Gastroesophageal sphincter (tissue), 3 donors: ENCODE results near the gene CFTR.

Source experiments
- CTCF ChIP-seq, 4 experiments: fragments of 200-600 bp in 2 of 4; fragments of 450-650 bp in 2 of 4; sonication (generic) in 1 of 4; IDR thresholded peaks; one replicate each; pipeline ENCODE4 v1.5.1; 2017 to 2019; ENCODE audit warnings: antibody characterized with exemption in 4 of 4, mild to moderate bottlenecking in 2 of 4, moderate library complexity in 2 of 4
- EP300 ChIP-seq: sonication (generic); formaldehyde crosslinking; IDR thresholded peaks from one replicate; pipeline ENCODE4 v1.6.1; 2017; ENCODE audit warnings: antibody characterized with exemption, mild to moderate bottlenecking
- POLR2A ChIP-seq, 2 donors: fragments of 450-650 bp; IDR thresholded peaks; one replicate each; pipeline ENCODE4 v1.6.1; 2017; ENCODE audit warnings: antibody characterized with exemption in 2 of 2, mild to moderate bottlenecking in 2 of 2, moderate library complexity in 1 of 2

DNA sequence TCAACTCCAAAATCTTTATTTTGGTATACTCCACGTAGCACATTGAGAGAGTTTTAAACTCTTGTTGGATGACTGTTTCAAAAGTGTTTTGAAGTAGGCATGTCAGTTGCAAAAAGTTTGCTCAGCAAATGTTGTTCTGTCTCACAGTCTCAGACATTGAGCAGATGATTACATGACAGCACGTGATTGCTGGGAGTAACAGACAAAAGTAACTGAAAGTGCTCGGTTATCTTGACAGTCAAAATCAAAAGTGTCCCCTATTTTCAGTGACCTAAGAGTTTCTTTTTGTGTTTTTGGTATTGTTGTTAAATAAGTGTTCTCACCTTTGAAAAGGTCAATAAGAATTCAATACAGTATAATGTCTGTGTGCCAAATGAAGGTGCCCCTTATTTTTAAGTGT lies 84.3 kb downstream of the CFTR start:
- TF ChIP-seq CTCF (IDR thresholded peaks at IDR 0.05) (no peak), POLR2A (IDR thresholded peaks at IDR 0.05) (no peak), EP300 (no peak)
